AG09319 (cell line): Measurements from ENCODE around the gene USP34.
"Not testable (repeated sequence)": the region's sequence is repeated elsewhere in the genome, so short reads cannot be mapped to it uniquely, and the experiment has no call there.

Experiments
- DNase-seq: peaks from one replicate; pipeline ENCODE4 v3.0.0-alpha.2; 2010; ENCODE audit warnings: low read depth; ENCODE audit errors: extremely low read depth
- CTCF ChIP-seq: IDR thresholded peaks from 2 replicates; pipeline ENCODE4 v1.5.1; 2011; ENCODE audit warnings: low read depth, mild to moderate bottlenecking, inconsistent platforms, low read length, moderate library complexity

USP34 gene

DNA sequence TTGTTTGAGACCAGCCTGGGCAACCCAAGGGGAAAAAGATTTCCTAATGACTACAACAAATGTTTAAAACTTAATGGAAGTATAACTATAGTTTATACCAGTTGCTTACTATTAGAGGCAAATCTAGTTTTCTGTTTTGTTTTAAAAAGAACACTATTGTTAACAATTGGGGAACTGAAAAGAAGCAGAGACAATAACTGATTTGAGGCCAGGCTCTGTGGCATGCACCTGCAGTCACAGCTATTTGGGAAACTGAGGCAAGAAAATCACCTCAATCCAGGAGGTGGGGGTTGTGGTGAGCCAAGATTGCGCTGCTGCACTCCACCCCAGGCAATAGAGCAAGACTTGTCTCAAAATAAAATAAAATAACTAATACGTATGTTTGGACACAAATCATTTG is 28.2 kb upstream of the USP34 start:
- TF ChIP-seq CTCF: no peak
- no peak for DNase-seq

- DNase-seq: no peak
Observed at GRCh38 chr2:61493523-61493942, 22.6 kb upstream of the USP34 start.

DNA sequence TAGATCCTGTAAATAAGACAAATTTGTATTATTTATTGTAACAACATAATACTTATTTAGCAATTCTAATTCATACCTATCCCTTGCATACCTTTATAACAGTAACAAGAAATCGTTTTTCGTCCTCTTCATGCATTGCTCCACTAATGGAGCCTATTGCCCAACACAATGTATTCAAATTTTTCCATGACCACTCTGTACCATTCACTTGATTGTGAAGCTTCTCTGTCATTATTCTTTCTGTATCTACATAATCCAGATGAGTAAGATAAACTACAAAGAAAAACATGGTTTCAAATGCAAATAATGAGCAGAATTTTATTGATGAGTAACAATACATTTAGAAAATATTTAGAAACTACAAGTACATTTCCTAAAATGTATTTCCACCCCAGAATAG is 21.6 kb upstream of the USP34 start:
- no peak for DNase-seq
- TF ChIP-seq CTCF: no peak

More at GRCh38 chr2:61493523-61493942, 22.6 kb upstream of the USP34 start:
- no peak for TF ChIP-seq CTCF

DNA sequence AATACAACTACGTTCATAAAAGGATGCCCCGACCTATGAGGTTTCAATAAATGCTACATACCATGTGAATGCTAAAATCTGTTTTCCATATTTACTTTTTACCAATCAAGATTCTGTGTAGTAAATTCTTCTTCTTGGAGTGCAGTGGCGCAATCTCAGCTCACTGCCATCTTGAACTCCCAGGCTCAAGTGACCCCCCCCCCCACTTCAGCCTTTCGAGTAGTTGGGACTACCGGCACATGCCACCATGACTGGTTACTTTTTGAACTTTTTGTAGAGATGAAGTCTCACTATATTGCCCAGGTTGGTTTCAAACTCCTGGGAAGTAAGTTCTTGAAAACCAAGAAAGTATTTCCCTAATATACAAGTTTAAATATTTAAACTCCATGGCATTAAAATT is 14.4 kb upstream of the USP34 start:
- DNase-seq: no peak
- no peak for TF ChIP-seq CTCF

- DNase-seq: no peak
- TF ChIP-seq CTCF: no peak
Observed at GRCh38 chr2:61478086-61478485, 7.2 kb upstream of the USP34 start.

GRCh38 chr2:61476929-61477589 is 6.2 kb upstream of the USP34 start:
- DNase-seq: not testable (repeated sequence)

- TF ChIP-seq CTCF: no peak
- DNase-seq: no peak
Observed at GRCh38 chr2:61471905-61472805, 1.3 kb upstream of the USP34 start.
